Spleen (tissue), 11 donors: Measurements from ENCODE around the gene U2AF2. TPM values are rescaled to one million over a fixed set of nuclear protein-coding genes. Genes with fewer than 3 reads are reported as not detected.

Experiments
- DNase-seq: peaks from one replicate; pipeline ENCODE4 v3.0.0-alpha.2; 2020
- H3K27ac ChIP-seq, 8 donors: fragments of 200-600 bp; sonication (generic) in 7 of 8; 1 replicate in 4 of 8; 2 replicates in 4 of 8; pipeline versions ENCODE4 v1.5.0 to v1.8.0; 2016 to 2021; ENCODE audit warnings: inconsistent platforms in 4 of 8, mild to moderate bottlenecking in 4 of 8, moderate library complexity in 1 of 8
- H3K27me3 ChIP-seq, 7 donors: fragments of 200-600 bp; sonication (generic) in 6 of 7; replicated peaks in 1 of 7; 1 replicate in 4 of 7; 2 replicates in 3 of 7; pipeline versions ENCODE4 v1.5.0 to v1.8.0; 2016 to 2021; ENCODE audit warnings: inconsistent platforms in 3 of 7, mild to moderate bottlenecking in 1 of 7
- H3K36me3 ChIP-seq, 6 donors: fragments of 200-600 bp; sonication (generic) in 5 of 6; 1 replicate in 4 of 6; 2 replicates in 2 of 6; pipeline versions ENCODE4 v1.5.0 to v1.8.0; 2016 to 2021; ENCODE audit warnings: inconsistent platforms in 2 of 6
- H3K4me1 ChIP-seq, 6 donors: fragments of 200-600 bp; sonication (generic) in 5 of 6; 1 replicate in 3 of 6; 2 replicates in 3 of 6; pipeline versions ENCODE4 v1.5.0 to v1.8.0; 2016 to 2021; ENCODE audit warnings: inconsistent platforms in 3 of 6
- H3K4me3 ChIP-seq, 8 donors: fragments of 200-600 bp; sonication (generic) in 7 of 8; 1 replicate in 4 of 8; 2 replicates in 4 of 8; pipeline versions ENCODE4 v1.5.0 to v1.8.0; 2016 to 2021; ENCODE audit warnings: inconsistent platforms in 4 of 8, mild to moderate bottlenecking in 4 of 8, moderate library complexity in 2 of 8
- H3K9me3 ChIP-seq, 8 donors: fragments of 200-600 bp; sonication (generic) in 7 of 8; 1 replicate in 4 of 8; 2 replicates in 4 of 8; pipeline versions ENCODE4 v1.5.0 to v1.8.0; 2016 to 2021; ENCODE audit warnings: inconsistent platforms in 4 of 8
- CTCF ChIP-seq, 11 experiments: fragments of 200-600 bp in 7 of 11; fragments of 450-650 bp in 4 of 11; sonication (generic) in 4 of 11; IDR thresholded peaks in 8 of 11; conservative IDR thresholded peaks in 3 of 11; 1 replicate in 7 of 11; 2 replicates in 4 of 11; pipeline versions ENCODE4 v1.4.0 to v1.8.0; 2016 to 2021; ENCODE audit warnings: antibody characterized with exemption in 11 of 11, inconsistent platforms in 4 of 11, mild to moderate bottlenecking in 1 of 11
- POLR2A ChIP-seq, 3 donors: fragments of 450-650 bp; IDR thresholded peaks; one replicate each; pipeline ENCODE4 v1.5.1; 2017; ENCODE audit warnings: antibody characterized with exemption in 3 of 3, mild to moderate bottlenecking in 1 of 3
- POLR2AphosphoS5 ChIP-seq, 3 donors: sonication (generic); formaldehyde crosslinking; IDR thresholded peaks; one replicate each; pipeline ENCODE4 v1.5.1; 2017; ENCODE audit warnings: antibody characterized with exemption in 3 of 3
- WGBS, 5 donors: extraction: QIAGEN DNeasy Blood & Tissue Kit in 3 of 5; methylation state at CpG; one replicate each; pipeline versions ENCODE4 v1.1.5 to v1.1.7; 2013 to 2018; 5-methylcytosine and 5-hydroxymethylcytosine counted together
- intact Hi-C: fragments of 100-400 bp; cut with DNase I; formaldehyde crosslinking; loops from one replicate; pipeline ENCODE4 v1.15.0; 2023; ENCODE audit warnings: low total_unique reads
- polyA plus RNA-seq, 3 donors: library from polyadenylated mRNA; stranded (reverse); fragments of 200-250 nt; gene quantifications; one replicate each; pipeline ENCODE4 v1.2.1, GENCODE V29; 2013
- total RNA-seq, 7 donors: library from RNA; depleted of rRNA in 3 of 7; stranded (reverse); fragments of >200 nt in 3 of 7; fragmentation: NEBNext Ultra II Directional in 4 of 7; extraction: Animal tissue kit (Norgen Biotek cat#: 25700) in 4 of 7; gene quantifications; one replicate each; pipeline versions ENCODE4 v1.1.0 to v1.2.1, GENCODE V29; 2016 to 2021
- donor health status: healthy with polysubstance abuse.
- donor health status: DM: no; HTN: no; CAD: no; lungs with moderate emphysema.
- donor health status: DM: no; HTN: no; CAD: no.
- donor health status: Bipolar disorder and iron deficiency.
- donor health status: healthy.
- donor health status: DM: no; HTN: no; CAD: no.
- donor health status: DM: yes; HTN: yes; CAD: no.

Gene U2AF2
- total and polyA plus RNA-seq, 10 donors: 67.2 to 218 (median 171) TPM

GRCh38 chr19:55653651-55654322, 1.0 kb upstream of the U2AF2 start:
- intact Hi-C loops: no loop called here
- peak; percentile 99 for DNase-seq
- peak overlapping the region; percentile 95 to 100 (median 99) for H3K27ac ChIP-seq
- TF ChIP-seq CTCF (IDR thresholded peaks at IDR 0.05 in 8 of 11, conservative IDR thresholded peaks at IDR 0.05 in 3 of 11) (peak; percentile 98 to 100 (median 99)), POLR2A (IDR thresholded peaks at IDR 0.05) (peak in 2 of 3 donors; percentile 88 to 93), POLR2AphosphoS5 (IDR thresholded peaks at IDR 0.05) (peak; percentile 98 to 99 (median 99))
- peaks cover 0 to 36% (median under 1%) of the 10 kb centered on the region in 6 donors for H3K36me3 ChIP-seq
- no peaks in the 10 kb centered on the region for H3K27me3 ChIP-seq
- H3K4me3 ChIP-seq: peak overlapping the region; percentile 75 to 100 (median 88)
- WGBS, 5 donors: 0 to 1% (median 0%) methylated on average over 49 to 57 of the region's 57 CpGs
- peaks cover 41 to 76% (median 58%) of the 10 kb centered on the region in 6 donors for H3K4me1 ChIP-seq
- no peaks in the 10 kb centered on the region for H3K9me3 ChIP-seq

GRCh38 chr19:55654323-55654867, 440 bp upstream of the U2AF2 start:
- WGBS, 5 donors: 0 to 1% (median 0%) methylated on average over 40 to 52 of the region's 52 CpGs
- H3K36me3 ChIP-seq: peaks cover 0 to 42% (median 6%) of the 10 kb centered on the region in 6 donors
- H3K27ac ChIP-seq: peak overlapping the region; percentile 95 to 100 (median 99)
- H3K27me3 ChIP-seq: no peaks in the 10 kb centered on the region
- TF ChIP-seq CTCF (IDR thresholded peaks at IDR 0.05 in 8 of 11, conservative IDR thresholded peaks at IDR 0.05 in 3 of 11): no peak
- TF ChIP-seq POLR2A (IDR thresholded peaks at IDR 0.05): no peak
- no peak for TF ChIP-seq POLR2AphosphoS5 (IDR thresholded peaks at IDR 0.05)
- peak; percentile 99 for DNase-seq
- peaks cover 40 to 76% (median 58%) of the 10 kb centered on the region in 6 donors for H3K4me1 ChIP-seq
- H3K4me3 ChIP-seq: peak overlapping the region; percentile 75 to 100 (median 88)
- intact Hi-C loops: no loop called here
- no peaks in the 10 kb centered on the region for H3K9me3 ChIP-seq

- intact Hi-C loops: no loop called here
- Histone ChIP-seq H3K9me3 (no peaks in the 10 kb centered on the region), H3K4me3 (peak overlapping the region; percentile 75 to 100 (median 88)), H3K4me1 (peaks cover 37 to 76% (median 61%) of the 10 kb centered on the region in 6 donors), H3K36me3 (peaks cover 0 to 48% (median 18%) of the 10 kb centered on the region in 6 donors), H3K27ac (peak overlapping the region; percentile 95 to 100 (median 99)), H3K27me3 (no peaks in the 10 kb centered on the region)
- TF ChIP-seq POLR2AphosphoS5 (IDR thresholded peaks at IDR 0.05) (no peak), POLR2A (IDR thresholded peaks at IDR 0.05) (no peak), CTCF (IDR thresholded peaks at IDR 0.05 in 8 of 11, conservative IDR thresholded peaks at IDR 0.05 in 3 of 11) (no peak)
- WGBS, 5 donors: 0 to 1% (median 0%) methylated on average over 19 of the region's 19 CpGs
- no peak for DNase-seq
Observed at GRCh38 chr19:55655648-55656040, 809 bp downstream of the U2AF2 start.

GRCh38 chr19:55656552-55656951, 1.7 kb downstream of the U2AF2 start:
- peaks cover 0 to 48% (median 25%) of the 10 kb centered on the region in 6 donors for H3K36me3 ChIP-seq
- TF ChIP-seq CTCF (IDR thresholded peaks at IDR 0.05 in 8 of 11, conservative IDR thresholded peaks at IDR 0.05 in 3 of 11): no peak
- no peak for DNase-seq
- H3K4me1 ChIP-seq: peaks cover 37 to 77% (median 62%) of the 10 kb centered on the region in 6 donors
- no peaks in the 10 kb centered on the region for H3K9me3 ChIP-seq
- peak overlapping the region in 4 of 8 donors; percentile 2 to 100 (median 68) for H3K27ac ChIP-seq
- peak overlapping the region; percentile 75 to 100 (median 88) for H3K4me3 ChIP-seq
- 47 to 61% (median 50%) methylated on average over 7 of the region's 7 CpGs for WGBS, 5 donors
- no peaks in the 10 kb centered on the region for H3K27me3 ChIP-seq
- intact Hi-C loops: no loop called here
